AG04449 (cell line): ENCODE measurements around the gene ATR.
"Not testable (repeated sequence)": the region's sequence is repeated elsewhere in the genome, so short reads cannot be mapped to it uniquely, and the experiment has no call there.

Experiments
- CTCF ChIA-PET: fragments of 350-600 bp; formaldehyde crosslinking; extraction: SDS; loops from one replicate; lab custom pipeline; 2021; ENCODE audit warnings: antibody characterized with exemption; lab: Yijun Ruan, JAX
- POLR2A ChIA-PET: fragments of 400-600, 350-600 bp; formaldehyde crosslinking; extraction: SDS; loops from one replicate; lab custom pipeline; 2020; ENCODE audit warnings: antibody characterized with exemption, inconsistent platforms; lab: Yijun Ruan, JAX
- DNase-seq: peaks from one replicate; pipeline ENCODE4 v3.0.0-alpha.2; 2010; ENCODE audit warnings: low read depth, low spot score
- H3K4me3 ChIP-seq: 2 replicates; pipeline ENCODE4 v1.5.1; 2011; ENCODE audit warnings: low read depth, mild to moderate bottlenecking, control low read depth, low read length
- CTCF ChIP-seq: IDR thresholded peaks from one replicate; pipeline ENCODE4 v1.5.1; 2011; ENCODE audit warnings: mild to moderate bottlenecking, moderate library complexity, low read length, control low read depth, inconsistent platforms; ENCODE audit not compliant: insufficient read depth; ENCODE audit errors: missing control alignments

Gene ATR

GRCh38 chr3:142608631-142609030 is 30.1 kb upstream of the ATR start:
- POLR2A ChIA-PET, result no interaction called here
- no peak for TF ChIP-seq CTCF
- peak; percentile 19 for DNase-seq
- no peak overlapping the region for H3K4me3 ChIP-seq
- CTCF ChIA-PET, result no interaction called here

- ChIA-PET POLR2A (no interaction called here), CTCF (interaction anchor here (0.6 kb wide), 1 partner anchor 704 kb away, joined by 3 read pairs; no protein-coding TSS in a partner anchor)
- no peak overlapping the region for H3K4me3 ChIP-seq
- TF ChIP-seq CTCF, result no peak
- no peak for DNase-seq
These were observed 26.4 kb upstream of the ATR start for GRCh38 chr3:142604940-142605339.

GRCh38 chr3:142603386-142603705 is 24.8 kb upstream of the ATR start:
- POLR2A ChIA-PET, CTCF ChIA-PET, DNase-seq, H3K4me3 ChIP-seq: not testable (repeated sequence)

- ChIA-PET POLR2A (no interaction called here), CTCF (no interaction called here)
- H3K4me3 ChIP-seq, result no peak overlapping the region
- no peak for DNase-seq
- no peak for TF ChIP-seq CTCF
These were observed 24.3 kb upstream of the ATR start for GRCh38 chr3:142602619-142603385.

GRCh38 chr3:142601713-142602112 is 23.2 kb upstream of the ATR start:
- no peak for TF ChIP-seq CTCF
- CTCF ChIA-PET, result no interaction called here
- no peak overlapping the region for H3K4me3 ChIP-seq
- POLR2A ChIA-PET, result no interaction called here
- no peak for DNase-seq

- no peak overlapping the region for H3K4me3 ChIP-seq
- POLR2A ChIA-PET, result interaction anchor here (1.5 kb wide), 1 partner anchor 19 kb away, joined by 4 read pairs; the partner anchor contains the start of gene ATR
These were observed 19.4 kb upstream of the ATR start for GRCh38 chr3:142597906-142598305.

More at GRCh38 chr3:142597906-142598305, 19.4 kb upstream of the ATR start:
- DNase-seq, result no peak
- CTCF ChIA-PET, result interaction anchor here (1.2 to 2.6 kb wide), 4 partner anchors 11 to 387 kb away, joined by 3 to 9 read pairs (median 6); no protein-coding TSS in a partner anchor
- no peak for TF ChIP-seq CTCF
